ENCODE results near the gene MIEN1. TPM values are rescaled to one million over a fixed set of nuclear protein-coding genes. Genes with fewer than 3 reads are reported as not detected.
A peak's percentile ranks its signal among the peaks of the same experiment; 100 is the strongest.
"Not testable (repeated sequence)": the region's sequence is repeated elsewhere in the genome, so short reads cannot be mapped to it uniquely, and the experiment has no call there.

The MIEN1 gene
- 10 to 100 TPM; 31.9 to 34.9 (median 34.8) TPM for polyA plus RNA-seq (ENCODE audit: insufficient read length in 3 of 3)
- long read RNA-seq, donor 1, transcript MIEN1-206 (1 exons, 1,999 nt), result major isoform, 34 of 61 reads
- long read RNA-seq, donor 1, transcript MIEN1-201 (4 exons, 1,006 nt), result minor isoform, 20 of 61 reads
- long read RNA-seq, donor 1, partial matches to known transcripts, result 0 of 61 reads
- long read RNA-seq, donor 1, other reads (novel, unspliced or antisense), result 0 of 61 reads
- long read RNA-seq, donor 2, transcript MIEN1-201 (4 exons, 1,006 nt), result minor isoform, 19 of 63 reads
- long read RNA-seq, donor 2, transcript MIEN1-206 (1 exons, 1,999 nt), result major isoform, 39 of 63 reads
- long read RNA-seq, donor 2, partial matches to known transcripts, result 0 of 63 reads
- long read RNA-seq, donor 2, other reads (novel, unspliced or antisense), result 0 of 63 reads
- long read RNA-seq, donor 3, transcript MIEN1-206 (1 exons, 1,999 nt), result major isoform, 52 of 96 reads
- long read RNA-seq, donor 3, transcript MIEN1-201 (4 exons, 1,006 nt), result minor isoform, 34 of 96 reads
- long read RNA-seq, donor 3, transcript MIEN1-202 (3 exons, 825 nt), result minor isoform, 7 of 96 reads
- long read RNA-seq, donor 3, partial matches to known transcripts, result 0 of 96 reads
- long read RNA-seq, donor 3, other reads (novel, unspliced or antisense), result 0 of 96 reads
- long read RNA-seq, donor 4, transcript MIEN1-206 (1 exons, 1,999 nt), result major isoform, 37 of 46 reads
- long read RNA-seq, donor 4, transcript MIEN1-201 (4 exons, 1,006 nt), result minor isoform, 9 of 46 reads
- long read RNA-seq, donor 4, partial matches to known transcripts, result 0 of 46 reads
- long read RNA-seq, donor 4, other reads (novel, unspliced or antisense), result 0 of 46 reads
- long read RNA-seq, donor 5, result 0 reads
- long read RNA-seq, donor 6, transcript MIEN1-201 (4 exons, 1,006 nt), result minor isoform, 24 of 58 reads
- long read RNA-seq, donor 6, transcript MIEN1-206 (1 exons, 1,999 nt), result major isoform, 27 of 58 reads
- long read RNA-seq, donor 6, transcript MIEN1-202 (3 exons, 825 nt), result minor isoform, 5 of 58 reads
- long read RNA-seq, donor 6, partial matches to known transcripts, result 0 of 58 reads
- long read RNA-seq, donor 6, other reads (novel, unspliced or antisense), result 0 of 58 reads
- long read RNA-seq, donor 7, transcript MIEN1-206 (1 exons, 1,999 nt), result major isoform, 32 of 77 reads
- long read RNA-seq, donor 7, transcript MIEN1-202 (3 exons, 825 nt), result minor isoform, 5 of 77 reads
- long read RNA-seq, donor 7, transcript MIEN1-201 (4 exons, 1,006 nt), result minor isoform, 28 of 77 reads
- long read RNA-seq, donor 7, partial matches to known transcripts, result 5 of 77 reads
- long read RNA-seq, donor 7, other reads (novel, unspliced or antisense), result 5 of 77 reads
- long read RNA-seq, donor 8, result 0 reads
- long read RNA-seq, donor 9, transcript MIEN1-201 (4 exons, 1,006 nt), result minor isoform, 23 of 112 reads
- long read RNA-seq, donor 9, transcript MIEN1-206 (1 exons, 1,999 nt), result major isoform, 82 of 112 reads
- long read RNA-seq, donor 9, partial matches to known transcripts, result 0 of 112 reads
- long read RNA-seq, donor 9, other reads (novel, unspliced or antisense), result 0 of 112 reads
- long read RNA-seq, donor 10, transcript MIEN1-202 (3 exons, 825 nt), result minor isoform, 8 of 75 reads
- long read RNA-seq, donor 10, transcript MIEN1-201 (4 exons, 1,006 nt), result major isoform, 34 of 75 reads
- long read RNA-seq, donor 10, transcript MIEN1-206 (1 exons, 1,999 nt), result minor isoform, 33 of 75 reads
- long read RNA-seq, donor 10, partial matches to known transcripts, result 0 of 75 reads
- long read RNA-seq, donor 10, other reads (novel, unspliced or antisense), result 0 of 75 reads
- long read RNA-seq, donor 11, transcript MIEN1-206 (1 exons, 1,999 nt), result major isoform, 37 of 65 reads
- long read RNA-seq, donor 11, transcript MIEN1-201 (4 exons, 1,006 nt), result minor isoform, 14 of 65 reads
- long read RNA-seq, donor 11, partial matches to known transcripts, result 12 of 65 reads
- long read RNA-seq, donor 11, other reads (novel, unspliced or antisense), result 0 of 65 reads
- long read RNA-seq, donor 12, transcript MIEN1-201 (4 exons, 1,006 nt), result minor isoform, 11 of 43 reads
- long read RNA-seq, donor 12, transcript MIEN1-206 (1 exons, 1,999 nt), result major isoform, 30 of 43 reads
- long read RNA-seq, donor 12, partial matches to known transcripts, result 0 of 43 reads
- long read RNA-seq, donor 12, other reads (novel, unspliced or antisense), result 0 of 43 reads
- long read RNA-seq, donor 13, result 0 reads
- long read RNA-seq, donor 14, transcript MIEN1-206 (1 exons, 1,999 nt), result major isoform, 97 of 125 reads
- long read RNA-seq, donor 14, transcript MIEN1-201 (4 exons, 1,006 nt), result minor isoform, 25 of 125 reads
- long read RNA-seq, donor 14, partial matches to known transcripts, result 0 of 125 reads
- long read RNA-seq, donor 14, other reads (novel, unspliced or antisense), result 0 of 125 reads
- long read RNA-seq, donor 15, transcript MIEN1-206 (1 exons, 1,999 nt), result major isoform, 15 of 23 reads
- long read RNA-seq, donor 15, transcript MIEN1-201 (4 exons, 1,006 nt), result minor isoform, 7 of 23 reads
- long read RNA-seq, donor 15, partial matches to known transcripts, result 0 of 23 reads
- long read RNA-seq, donor 15, other reads (novel, unspliced or antisense), result 0 of 23 reads
- long read RNA-seq, donor 16, transcript MIEN1-202 (3 exons, 825 nt), result minor isoform, 11 of 148 reads
- long read RNA-seq, donor 16, transcript MIEN1-206 (1 exons, 1,999 nt), result major isoform, 74 of 148 reads
- long read RNA-seq, donor 16, transcript MIEN1-201 (4 exons, 1,006 nt), result minor isoform, 60 of 148 reads
- long read RNA-seq, donor 16, partial matches to known transcripts, result 0 of 148 reads
- long read RNA-seq, donor 16, other reads (novel, unspliced or antisense), result 0 of 148 reads

DNA sequence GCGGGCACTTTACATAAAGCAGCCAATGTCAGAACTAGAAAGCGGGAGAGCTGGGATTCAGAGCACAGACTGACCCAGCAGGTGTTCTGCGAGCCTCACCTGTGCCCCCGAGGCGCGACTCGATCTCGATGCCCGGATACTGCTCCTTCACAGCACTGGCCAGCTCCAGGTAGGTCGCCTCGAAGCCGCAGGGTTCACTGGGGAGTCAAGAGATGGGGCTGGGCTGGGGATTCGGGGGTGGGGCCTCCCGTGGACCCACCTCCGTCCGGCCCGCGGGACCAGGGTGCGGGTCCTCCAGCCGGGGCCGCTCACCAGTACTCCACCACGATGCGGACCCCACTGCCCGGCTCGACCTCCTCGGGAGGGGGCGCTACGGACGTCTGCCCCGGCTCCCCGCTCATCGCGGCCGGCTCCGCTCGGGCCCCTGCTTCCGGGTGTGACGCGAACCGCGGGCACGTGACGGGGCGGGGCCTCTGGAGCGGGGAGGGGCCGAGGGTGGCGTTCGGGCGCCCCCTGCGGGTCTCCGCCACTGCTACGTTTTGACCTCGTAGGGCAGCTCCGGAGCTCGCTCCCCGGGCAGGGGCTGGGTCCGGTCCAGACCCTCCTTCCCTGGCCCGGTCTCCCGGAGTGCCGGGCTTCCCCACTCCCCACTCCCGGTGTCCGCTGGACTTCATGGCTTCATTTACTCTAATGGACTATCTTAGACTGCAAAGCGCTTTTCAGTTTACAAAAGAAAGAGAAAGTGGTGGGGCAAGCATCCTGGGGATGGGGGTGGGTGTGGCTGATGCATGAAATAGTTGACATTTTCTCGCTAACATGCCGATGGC lies at the start of gene MIEN1:
TSS of gene MIEN1 (minus strand) at position 438 of the 827 bp plus-strand sequence. CDS start at position 401, 37 bp downstream.
- DNase-seq (ENCODE audit: extremely low read depth in 1 of 11, low read depth in 9 of 11, low spot score in 4 of 11), result peak in 3 of 11 donors; percentile 78 to 86 (median 82)

- no peak for DNase-seq (ENCODE audit: extremely low read depth in 1 of 11, low read depth in 9 of 11, low spot score in 4 of 11)
These were observed 47.4 kb upstream of the MIEN1 start for GRCh38 chr17:39777534-39778365.

GRCh38 chr17:39776252-39776651 lies 45.9 kb upstream of the MIEN1 start:
- no peak for DNase-seq (ENCODE audit: extremely low read depth in 1 of 11, low read depth in 9 of 11, low spot score in 4 of 11)

DNA sequence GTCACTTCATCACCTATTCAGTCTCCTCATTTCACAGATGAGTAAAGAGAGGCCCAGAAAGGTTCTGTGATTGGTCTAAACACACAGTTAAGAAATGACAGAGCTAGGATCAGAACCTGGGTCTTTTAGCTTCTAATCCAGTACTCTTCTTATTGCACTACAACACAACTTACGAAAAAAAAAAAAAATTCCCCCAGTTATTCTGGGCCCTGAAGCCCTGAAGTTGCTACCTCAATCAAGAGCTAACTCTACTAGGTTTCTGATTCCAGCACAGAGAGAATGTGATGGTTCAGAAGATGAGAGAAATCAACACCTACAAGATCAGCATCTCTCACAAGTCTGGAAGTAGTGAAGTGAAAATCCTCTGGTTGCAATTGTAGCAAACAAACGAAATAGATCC lies 44.7 kb upstream of the MIEN1 start:
- no peak for DNase-seq (ENCODE audit: extremely low read depth in 1 of 11, low read depth in 9 of 11, low spot score in 4 of 11)

DNA sequence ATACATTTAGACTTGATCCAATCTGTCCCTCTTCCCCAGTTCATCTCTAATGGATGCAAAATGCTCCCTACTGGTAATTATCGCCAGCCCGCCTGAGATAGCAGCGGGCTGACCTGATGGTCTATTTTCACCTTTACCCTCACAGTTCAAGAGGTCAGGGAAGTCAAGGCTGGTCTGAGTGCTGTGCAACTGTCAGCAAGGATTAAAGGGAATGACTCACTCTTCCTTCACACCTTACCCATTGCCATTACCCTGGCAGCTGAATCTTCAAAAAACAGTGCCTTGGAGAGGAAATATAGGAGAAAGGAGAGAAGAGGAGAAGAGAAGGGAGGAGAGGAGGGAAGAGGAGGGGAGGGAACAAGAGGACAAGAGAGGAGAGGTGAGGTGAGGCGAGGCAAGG lies 43.7 kb upstream of the MIEN1 start:
- no peak for DNase-seq (ENCODE audit: extremely low read depth in 1 of 11, low read depth in 9 of 11, low spot score in 4 of 11)

GRCh38 chr17:39772987-39773934 lies 42.9 kb upstream of the MIEN1 start:
- no peak for DNase-seq (ENCODE audit: extremely low read depth in 1 of 11, low read depth in 9 of 11, low spot score in 4 of 11)

DNA sequence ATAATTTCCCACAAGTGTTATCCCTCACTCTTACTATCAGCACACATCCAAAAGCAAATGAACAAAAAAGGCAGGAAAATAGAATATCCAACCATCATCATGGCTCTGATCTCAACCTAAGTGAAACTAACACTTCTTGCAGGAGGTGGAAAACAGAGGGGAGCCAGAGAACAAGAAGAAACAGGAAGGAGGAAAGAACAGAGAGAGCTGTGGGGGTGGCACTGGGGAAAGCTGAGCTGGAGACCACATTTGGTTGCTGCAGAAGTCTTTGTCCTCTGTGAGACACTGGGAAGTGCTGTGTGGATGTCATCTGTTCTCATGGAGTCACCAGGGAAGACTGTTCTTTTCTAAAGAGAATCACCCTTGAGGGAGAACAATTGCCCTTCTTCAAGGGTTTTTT lies 42.1 kb upstream of the MIEN1 start:
- DNase-seq (ENCODE audit: extremely low read depth in 1 of 11, low read depth in 9 of 11, low spot score in 4 of 11), result no peak

DNA sequence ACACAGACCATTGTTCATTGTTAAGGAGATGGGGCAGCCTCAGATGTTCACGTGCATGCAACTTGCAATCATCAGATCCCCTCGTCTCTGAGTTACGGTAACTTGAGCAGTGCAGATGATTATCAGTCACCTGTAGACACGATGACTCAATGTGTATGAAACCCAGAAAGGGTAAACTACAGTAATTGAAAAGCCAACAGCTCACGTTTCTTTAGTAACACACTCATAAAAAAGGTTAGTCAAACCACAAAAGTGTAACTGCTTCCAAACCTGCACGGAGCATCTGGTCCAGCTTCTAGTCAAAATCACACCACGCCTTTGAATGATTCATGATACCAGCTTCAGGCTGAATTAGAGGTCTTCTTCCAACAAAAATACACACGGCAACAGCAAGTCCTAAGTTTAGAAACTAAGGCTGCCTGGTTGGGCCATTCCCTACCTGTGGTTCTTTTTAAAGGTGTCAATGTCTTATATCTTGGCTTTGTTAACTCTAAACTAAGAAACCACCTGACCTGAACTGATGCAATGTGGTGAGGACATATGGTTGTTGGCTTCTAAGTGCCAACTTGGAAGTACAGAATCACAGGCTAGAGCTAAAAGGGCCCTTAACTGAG lies 39.7 kb upstream of the MIEN1 start:
- DNase-seq (ENCODE audit: extremely low read depth in 1 of 11, low read depth in 9 of 11, low spot score in 4 of 11), result no peak

DNA sequence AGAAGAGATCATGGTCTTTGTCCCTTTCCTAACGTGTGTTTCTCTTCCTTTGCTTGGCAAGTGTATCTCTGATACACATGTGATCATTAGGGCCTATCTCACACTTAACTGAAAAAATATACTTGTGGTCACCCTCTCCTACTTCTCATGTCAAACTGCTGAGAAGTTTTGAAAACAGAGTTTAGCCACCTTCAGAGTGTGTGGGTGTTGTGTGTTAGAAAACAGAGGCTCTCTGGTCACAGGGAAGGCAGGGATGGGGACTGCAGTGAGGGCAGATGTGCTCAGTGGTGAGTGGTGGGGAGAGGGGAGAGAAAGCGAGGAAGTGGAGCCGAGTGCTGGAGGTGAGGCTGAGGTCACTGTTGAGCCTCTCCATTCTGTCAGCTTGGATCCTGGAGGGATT lies 36.8 kb upstream of the MIEN1 start:
- no peak for DNase-seq (ENCODE audit: extremely low read depth in 1 of 11, low read depth in 9 of 11, low spot score in 4 of 11)

DNA sequence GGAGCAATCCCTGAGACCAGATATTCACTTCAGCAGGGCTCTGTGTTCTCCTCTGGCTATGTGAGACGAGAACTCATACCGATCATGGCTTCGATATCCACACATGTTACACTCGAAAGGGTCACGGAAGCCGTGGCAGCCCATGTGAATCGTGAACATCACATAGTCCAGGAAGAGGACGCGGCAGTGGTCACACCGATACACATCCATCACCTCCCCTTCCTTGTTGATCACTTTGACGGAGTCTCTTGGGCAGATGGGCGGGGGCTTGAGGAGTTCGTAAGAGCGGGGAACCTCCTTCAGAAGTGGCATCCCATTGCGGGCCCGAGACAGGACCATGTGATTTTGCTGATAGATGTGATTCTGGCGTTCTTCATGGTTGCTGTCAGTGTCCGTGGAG lies 35.4 kb upstream of the MIEN1 start:
- no peak for DNase-seq (ENCODE audit: extremely low read depth in 1 of 11, low read depth in 9 of 11, low spot score in 4 of 11)

GRCh38 chr17:39765175-39765574 lies 34.8 kb upstream of the MIEN1 start:
- DNase-seq (ENCODE audit: extremely low read depth in 1 of 11, low read depth in 9 of 11, low spot score in 4 of 11), result no peak

GRCh38 chr17:39764171-39764570 lies 33.8 kb upstream of the MIEN1 start:
- DNase-seq (ENCODE audit: extremely low read depth in 1 of 11, low read depth in 9 of 11, low spot score in 4 of 11), result not testable (repeated sequence)
